ENCODE measurements around the gene ZNHIT6.

GRCh38 chr1:85708829-85709227, 595 bp upstream of the ZNHIT6 start:
- TF ChIP-seq GATA3 (IDR thresholded peaks at IDR 0.05; ENCODE audit: low read depth, low read length), result no peak
- no peak for TF ChIP-seq GATA2 (IDR thresholded peaks at IDR 0.05; ENCODE audit: low read depth, low read length)
